ENCODE results near the gene FBXW5. TPM values are rescaled to one million over a fixed set of nuclear protein-coding genes. Genes with fewer than 3 reads are reported as not detected.

FBXW5 gene
- total and polyA plus RNA-seq, 10 of the 15 experiments (the other 5 are each of a cell fraction or from before 2014, with no cell fraction given) = 0.21 to 97.3 (median 44.5) TPM

- no peak for TF ChIP-seq SUZ12 (IDR thresholded peaks at IDR 0.05; ENCODE audit: unreplicated experiment)
- no peak for TF ChIP-seq PAX5 (IDR thresholded peaks at IDR 0.05; ENCODE audit: borderline replicate concordance, low read depth, low read length)
- TF ChIP-seq ZBTB4 (CRISPR knock-in tag; IDR thresholded peaks at IDR 0.05) = no peak
Observed at GRCh38 chr9:136957461-136957860, 12.9 kb upstream of the FBXW5 start (continued).

- RAD21 ChIA-PET (ENCODE audit: unreplicated experiment) = no interaction called here
- BruUV-seq (replicated peaks) = no TSS peak
- no peak overlapping the region for H3K4me3 ChIP-seq
- SMC1A ChIA-PET (ENCODE audit: uncharacterized antibody, unreplicated experiment) = interaction anchor here (0.7 kb wide), 1 partner anchor 352 kb away, joined by 3 read pairs; no protein-coding TSS in a partner anchor
- WGBS (ENCODE audit: insufficient coverage, insufficient replicate concordance, low lambda C conversion rate, missing lambda C conversion rate) = 37% methylated on average over 4 of the region's 4 CpGs
- H3K4me2 ChIP-seq (ENCODE audit: control insufficient read depth, insufficient read depth) = no peak overlapping the region
- no peaks in the 10 kb centered on the region for H3K4me1 ChIP-seq (ENCODE audit: control insufficient read depth, insufficient read depth, low read length)
- no peak overlapping the region for H3K27ac ChIP-seq (ENCODE audit: control insufficient read depth, insufficient read depth)
- in situ Hi-C loops (cut with MboI) (no loop called here), intact Hi-C loops (cut with micrococcal nuclease; ENCODE audit: unreplicated experiment) (no loop called here)
- H3K9me3 ChIP-seq (replicated peaks; ENCODE audit: control insufficient read depth, insufficient read depth, low read length) = no peaks in the 10 kb centered on the region
- ATAC-seq (no peak), DNase-seq (ENCODE audit: low read depth, low spot score) (no peak), FAIRE-seq (no peak)
- H3K36me3 ChIP-seq (ENCODE audit: control insufficient read depth in 2 of 2, insufficient read depth in 2 of 2, low read length in 1 of 2) = no peaks in the 10 kb centered on the region
- no peak overlapping the region for H3K9ac ChIP-seq (ENCODE audit: control insufficient read depth, insufficient read depth, low read length)
- H2AFZ ChIP-seq (ENCODE audit: control insufficient read depth, low read depth, low read length) = no peak overlapping the region
- CTCF ChIA-PET = no interaction called here
- POLR2A ChIA-PET = no interaction called here
- no peaks in the 10 kb centered on the region for H4K20me1 ChIP-seq (ENCODE audit: control insufficient read depth, insufficient read depth)
- H3K27me3 ChIP-seq (replicated peaks in 1 of 2; ENCODE audit: control insufficient read depth in 2 of 2, insufficient read depth in 2 of 2, low read length in 1 of 2) = no peaks in the 10 kb centered on the region
- H3K79me2 ChIP-seq (ENCODE audit: control insufficient read depth, insufficient read depth, low read length) = no peaks in the 10 kb centered on the region
- TF ChIP-seq SMAD5 (IDR thresholded peaks at IDR 0.05; ENCODE audit: low read depth) (no peak), SIN3A (IDR thresholded peaks at IDR 0.05; ENCODE audit: low read depth, low read length) (no peak), SKIL (IDR thresholded peaks at IDR 0.05; ENCODE audit: low read depth, poor library complexity, severe bottlenecking) (no peak), STAT3 (IDR thresholded peaks at IDR 0.05; ENCODE audit: low read depth, low read length) (no peak), MEF2A (IDR thresholded peaks at IDR 0.05; ENCODE audit: insufficient read depth, low read depth, low read length) (no peak), RELA (IDR thresholded peaks at IDR 0.05; ENCODE audit: borderline replicate concordance, partially characterized antibody) (no peak), ZNF217 (IDR thresholded peaks at IDR 0.05) (no peak), ZNF592 (IDR thresholded peaks at IDR 0.05) (no peak), TBL1XR1 (IDR thresholded peaks at IDR 0.05; ENCODE audit: low read depth, low read length) (no peak), CREM (IDR thresholded peaks at IDR 0.05; ENCODE audit: low read depth) (no peak), SUZ12 (IDR thresholded peaks at IDR 0.05; ENCODE audit: unreplicated experiment) (no peak), SRF (IDR thresholded peaks at IDR 0.05; ENCODE audit: low read depth in 2 of 2, low read length in 2 of 2) (no peak), ASH2L (IDR thresholded peaks at IDR 0.05; ENCODE audit: borderline replicate concordance, low read depth) (no peak)
Observed at GRCh38 chr9:136956604-136957003, 12.1 kb upstream of the FBXW5 start.
